HK-2 (cell line): Measurements from ENCODE around the gene ZNF236.
"Not testable (repeated sequence)": the region's sequence is repeated elsewhere in the genome, so short reads cannot be mapped to it uniquely, and the experiment has no call there.

ENCODE experiments used
- DNase-seq: peaks from one replicate; pipeline ENCODE4 v3.0.0-alpha.2; 2018; ENCODE audit not compliant: unreplicated experiment

The ZNF236 gene

DNA sequence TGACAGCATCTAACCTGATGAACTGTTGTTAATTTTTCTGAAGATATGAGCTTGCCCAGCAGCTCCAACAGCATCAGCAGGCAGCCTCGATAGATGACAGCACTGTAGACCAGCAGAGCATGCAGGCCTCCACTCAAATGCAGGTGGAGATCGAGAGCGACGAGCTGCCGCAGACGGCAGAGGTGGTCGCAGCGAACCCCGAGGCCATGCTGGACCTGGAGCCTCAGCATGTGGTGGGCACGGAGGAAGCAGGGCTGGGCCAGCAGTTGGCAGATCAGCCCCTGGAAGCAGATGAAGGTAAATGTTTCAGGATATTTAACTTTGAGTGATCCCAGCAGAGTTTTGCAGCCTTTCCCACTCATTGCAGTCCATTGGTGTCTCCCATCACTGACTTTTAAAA is 85.9 kb downstream of the ZNF236 start:
- no peak for DNase-seq

DNA sequence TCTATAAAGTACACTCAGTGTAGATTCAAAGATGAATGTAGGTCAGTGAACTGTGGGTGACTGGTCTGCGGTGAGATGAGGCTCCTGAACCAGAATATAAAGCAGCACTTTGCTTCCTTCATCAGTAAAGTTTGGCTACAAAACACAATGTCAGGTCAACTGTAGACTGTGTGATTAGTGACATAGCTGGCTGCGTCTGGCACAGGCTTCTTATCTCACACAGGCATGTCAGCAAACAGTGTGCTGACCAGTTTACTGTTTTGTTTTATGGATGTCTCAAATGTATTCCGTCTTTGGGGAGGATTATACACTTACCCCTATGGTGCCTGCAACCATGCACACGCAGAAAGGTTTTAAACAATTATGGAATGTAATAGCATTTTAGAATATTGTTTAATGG is 87.1 kb downstream of the ZNF236 start:
- no peak for DNase-seq

DNA sequence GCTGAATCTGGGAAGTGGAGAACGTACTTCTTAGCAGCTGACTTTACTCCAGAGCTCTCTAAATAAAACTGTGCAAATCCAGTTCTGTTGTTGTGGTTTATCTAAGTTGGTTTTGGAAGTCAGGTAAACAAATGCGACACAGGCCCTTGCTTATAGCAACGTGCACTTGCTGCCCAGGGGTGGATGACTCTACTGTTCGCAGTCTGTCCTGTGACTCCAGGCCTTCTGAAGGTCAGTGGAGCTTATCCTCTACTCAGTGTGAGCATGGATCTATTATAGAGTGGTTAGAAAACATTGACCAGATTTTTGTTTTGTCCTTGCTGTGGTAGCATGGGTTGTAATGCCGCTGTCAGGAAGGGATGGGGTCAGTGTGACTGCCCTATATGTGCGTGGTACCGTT is 89.1 kb downstream of the ZNF236 start:
- no peak for DNase-seq

DNA sequence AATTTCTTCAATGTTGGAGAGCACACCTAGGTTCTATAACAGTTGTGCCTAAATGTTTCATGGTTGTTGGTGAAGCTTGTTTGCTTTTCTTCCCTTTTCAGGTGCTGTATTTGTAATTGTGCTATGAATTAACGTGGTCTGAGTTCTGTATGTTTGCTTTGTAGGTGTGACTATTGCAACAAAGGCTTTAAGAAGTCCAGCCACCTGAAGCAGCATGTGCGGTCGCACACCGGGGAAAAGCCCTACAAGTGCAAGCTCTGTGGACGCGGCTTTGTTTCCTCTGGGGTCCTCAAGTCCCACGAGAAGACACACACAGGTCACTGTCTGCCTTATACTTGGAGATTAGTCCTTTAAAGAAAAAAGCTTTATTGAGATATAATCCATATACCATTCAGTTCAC is 91.2 kb downstream of the ZNF236 start:
- DNase-seq = no peak

DNA sequence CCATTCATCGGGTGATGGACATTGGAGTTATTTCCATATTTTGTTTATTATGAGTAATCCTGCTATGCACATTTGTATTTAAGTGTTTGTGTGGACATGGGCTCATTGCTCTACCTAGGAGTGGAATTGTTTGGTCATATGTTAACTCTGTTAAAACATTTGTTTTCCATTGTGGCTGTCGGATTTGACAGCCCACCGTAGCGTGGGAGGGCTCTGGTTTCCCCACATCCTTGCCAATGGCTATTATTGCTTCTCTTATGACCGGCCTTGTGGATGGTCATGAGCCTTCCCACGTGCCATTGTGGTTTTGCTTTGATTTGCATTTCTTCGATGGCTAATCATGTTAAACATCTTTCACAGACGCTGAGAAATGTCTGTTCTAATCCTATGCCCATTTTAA is 92.0 kb downstream of the ZNF236 start:
- DNase-seq = no peak

DNA sequence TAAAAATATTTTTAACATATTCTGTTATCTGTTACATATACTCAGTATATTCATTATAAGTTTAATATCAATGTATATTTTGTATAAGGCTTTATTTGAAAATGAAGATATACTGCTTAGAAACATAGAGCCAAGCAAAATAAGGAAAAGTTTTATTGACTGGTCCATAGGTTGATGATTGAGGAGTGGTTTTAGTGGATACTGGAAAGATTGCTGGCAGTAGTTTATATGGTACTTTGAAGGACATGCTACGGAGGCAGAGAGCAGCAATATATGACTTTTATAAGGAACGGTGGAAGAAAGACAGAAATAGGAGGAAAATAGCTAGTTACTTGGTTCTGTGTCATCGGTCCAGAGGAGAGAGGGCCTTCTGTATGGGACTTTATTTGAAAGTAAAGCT is 92.4 kb downstream of the ZNF236 start:
- DNase-seq = no peak

DNA sequence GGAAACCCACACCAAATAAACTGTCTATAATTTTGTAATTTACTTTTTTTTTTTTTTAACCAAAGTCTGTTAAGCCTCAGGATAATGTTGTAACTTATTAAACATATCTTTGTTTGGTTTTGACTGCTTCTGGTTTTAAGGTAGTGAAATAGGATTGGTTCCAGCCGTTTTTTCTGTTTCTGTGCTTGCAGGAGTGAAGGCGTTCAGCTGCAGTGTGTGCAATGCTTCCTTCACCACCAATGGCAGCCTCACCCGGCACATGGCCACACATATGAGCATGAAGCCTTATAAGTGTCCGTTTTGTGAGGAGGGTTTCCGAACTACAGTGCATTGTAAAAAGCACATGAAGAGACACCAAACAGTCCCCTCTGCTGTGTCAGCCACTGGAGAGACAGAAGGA is 93.1 kb downstream of the ZNF236 start:
- DNase-seq = no peak

DNA sequence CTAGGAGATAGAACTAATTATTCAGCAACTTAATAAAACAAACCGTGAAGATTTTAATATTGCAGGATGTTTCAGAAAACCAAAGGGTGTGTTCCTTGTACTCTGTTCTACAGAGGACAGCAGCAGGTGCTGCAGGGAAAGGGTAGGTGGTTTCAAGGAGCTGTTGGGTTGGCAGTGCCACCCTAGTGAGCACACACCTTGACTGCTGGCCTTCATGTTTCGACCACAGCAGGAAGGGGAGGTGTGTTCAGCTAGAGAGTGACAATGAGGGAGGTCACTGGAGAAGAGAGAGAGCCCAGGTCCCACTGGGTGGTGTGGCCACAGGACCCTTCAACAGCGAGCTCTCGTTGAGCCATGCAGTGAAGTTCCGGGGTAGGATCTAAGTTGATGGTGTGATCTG is 98.6 kb downstream of the ZNF236 start:
- DNase-seq = no peak

DNA sequence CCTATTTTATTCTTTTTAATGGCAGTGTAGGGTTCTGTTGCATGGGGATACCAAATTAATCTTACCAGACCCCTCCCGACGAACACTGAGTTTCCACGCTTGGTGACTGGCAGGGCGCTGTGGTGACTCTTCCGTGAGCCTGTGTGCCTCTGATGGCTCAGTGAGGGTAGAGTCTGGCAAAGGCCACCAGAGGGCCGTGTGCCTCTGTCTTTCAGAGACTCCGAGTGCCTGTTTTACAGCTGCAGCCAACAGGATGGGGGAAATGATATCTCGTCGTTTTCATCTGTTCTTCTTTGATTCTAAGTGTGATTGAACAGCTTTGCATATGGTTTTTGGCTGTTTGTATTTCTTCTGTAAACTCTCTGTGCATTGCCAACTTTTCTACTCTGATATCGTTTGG is 99.8 kb downstream of the ZNF236 start:
- peak; percentile 14 for DNase-seq

DNA sequence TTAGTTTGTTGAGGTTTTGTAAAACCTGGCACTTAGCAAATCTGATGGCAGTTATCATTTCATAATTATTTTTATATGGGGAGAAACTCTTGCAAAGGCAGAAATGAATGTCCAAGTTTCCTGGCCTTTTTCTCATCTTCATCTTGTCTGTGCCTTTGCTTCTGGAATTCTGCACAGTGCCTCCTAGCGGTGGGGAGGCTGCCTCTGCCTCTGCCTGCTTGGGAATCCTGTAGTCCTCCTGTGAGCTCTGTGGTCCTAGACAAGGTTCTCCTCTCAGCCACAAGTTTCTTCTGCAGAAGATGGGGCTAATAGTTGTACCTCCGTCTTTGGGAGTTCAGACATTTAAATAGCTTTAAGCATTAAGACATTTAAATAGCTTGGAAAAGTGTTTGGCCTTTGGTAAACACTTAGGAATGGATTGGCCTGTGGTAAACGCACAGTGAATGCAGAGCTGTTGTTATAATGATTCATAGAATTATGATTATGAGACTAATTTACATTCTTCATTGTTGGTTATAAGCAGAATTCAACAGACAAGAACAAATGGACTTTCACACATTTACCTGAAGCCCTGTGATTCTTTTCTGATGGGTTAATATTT is 101.2 kb downstream of the ZNF236 start:
- no peak for DNase-seq

DNA sequence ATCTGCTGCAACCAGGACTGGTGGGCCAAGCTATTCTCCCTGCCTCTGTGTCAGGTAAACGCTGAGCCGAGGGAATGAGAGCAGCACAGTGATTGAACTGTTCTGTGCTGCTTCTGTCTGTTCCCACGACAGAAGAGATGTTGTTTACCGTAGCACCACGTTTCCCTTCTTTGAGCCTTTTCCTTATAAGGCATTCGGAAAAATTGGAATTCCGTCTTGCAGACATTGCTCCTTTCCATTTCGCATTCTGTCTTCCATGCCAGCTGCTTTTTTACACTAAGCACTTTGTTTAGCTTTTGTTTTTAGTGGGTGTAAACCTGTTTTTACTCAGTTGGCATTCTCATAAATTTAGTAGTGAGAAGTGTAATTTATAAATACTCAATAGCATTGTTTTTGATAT is 103.1 kb downstream of the ZNF236 start:
- DNase-seq = no peak

DNA sequence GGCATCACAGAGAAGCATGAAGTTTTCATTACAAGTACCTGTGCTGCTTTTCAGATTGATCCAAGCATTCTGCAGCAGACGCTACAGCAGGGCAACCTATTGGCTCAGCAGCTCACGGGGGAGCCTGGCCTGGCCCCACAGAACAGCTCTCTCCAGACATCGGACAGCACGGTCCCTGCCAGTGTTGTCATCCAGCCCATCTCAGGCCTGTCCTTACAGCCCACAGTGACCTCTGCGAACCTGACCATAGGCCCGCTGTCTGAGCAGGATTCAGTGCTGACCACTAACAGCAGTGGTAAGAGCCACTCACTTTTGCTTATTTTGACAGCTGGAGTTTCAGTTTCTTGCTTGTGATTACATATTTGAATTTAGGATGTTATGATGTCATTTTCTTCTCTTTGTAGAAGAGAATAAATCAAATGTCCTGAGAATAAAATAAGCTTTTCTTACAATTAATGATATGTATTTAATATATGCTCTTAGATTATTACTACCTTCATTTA is 104.9 kb downstream of the ZNF236 start:
- DNase-seq = no peak

DNA sequence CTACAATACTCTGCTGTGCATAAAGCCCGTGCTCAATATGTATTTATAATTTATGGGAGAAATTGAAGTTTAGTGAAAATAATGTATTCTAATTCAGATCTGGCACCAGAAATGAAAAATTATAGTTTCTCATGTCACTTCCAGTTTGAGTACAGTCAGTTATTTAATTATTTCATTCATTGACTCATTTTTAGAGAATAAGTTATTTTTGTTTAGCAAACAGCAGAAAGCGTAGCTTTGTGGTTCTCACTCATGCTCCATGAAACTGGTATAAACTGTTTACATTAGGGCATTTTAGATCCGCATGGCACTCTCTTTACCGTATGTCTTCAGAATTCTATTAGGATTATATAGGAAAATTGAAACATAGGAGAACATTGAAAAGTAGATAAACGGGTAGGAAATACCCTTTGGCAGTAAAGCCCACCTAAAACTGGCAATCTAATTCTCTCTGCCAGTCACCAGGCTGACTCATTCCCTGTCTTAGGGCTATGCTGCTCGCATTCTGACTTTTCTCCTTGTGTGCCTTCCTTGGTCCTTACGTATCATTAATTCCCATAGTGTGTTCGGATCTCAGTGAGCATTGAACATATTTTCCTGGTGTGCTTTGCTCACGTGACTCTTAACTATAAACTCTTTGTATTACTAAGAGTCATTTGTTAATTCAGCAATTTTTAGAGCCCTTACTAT is 106.0 kb downstream of the ZNF236 start:
- DNase-seq = no peak

DNA sequence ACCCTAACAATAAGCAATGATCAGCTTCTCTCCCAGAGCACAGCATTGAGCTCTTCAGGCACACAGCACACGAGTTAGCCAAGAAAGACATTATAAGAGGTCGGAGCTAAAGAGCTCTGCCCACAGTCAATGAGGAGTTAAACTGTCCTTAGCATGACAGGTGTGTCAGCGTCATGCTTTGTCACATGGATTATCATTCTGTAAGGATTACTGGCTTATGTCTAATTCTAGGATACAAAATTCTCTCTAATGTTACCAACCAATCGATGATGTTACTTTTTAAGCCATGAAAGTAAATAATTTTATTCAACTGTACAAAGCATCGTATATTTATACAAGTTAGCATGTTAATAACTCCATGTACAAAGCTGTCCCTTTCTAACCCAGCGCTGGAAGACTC is 108.8 kb downstream of the ZNF236 start:
- DNase-seq = no peak

DNA sequence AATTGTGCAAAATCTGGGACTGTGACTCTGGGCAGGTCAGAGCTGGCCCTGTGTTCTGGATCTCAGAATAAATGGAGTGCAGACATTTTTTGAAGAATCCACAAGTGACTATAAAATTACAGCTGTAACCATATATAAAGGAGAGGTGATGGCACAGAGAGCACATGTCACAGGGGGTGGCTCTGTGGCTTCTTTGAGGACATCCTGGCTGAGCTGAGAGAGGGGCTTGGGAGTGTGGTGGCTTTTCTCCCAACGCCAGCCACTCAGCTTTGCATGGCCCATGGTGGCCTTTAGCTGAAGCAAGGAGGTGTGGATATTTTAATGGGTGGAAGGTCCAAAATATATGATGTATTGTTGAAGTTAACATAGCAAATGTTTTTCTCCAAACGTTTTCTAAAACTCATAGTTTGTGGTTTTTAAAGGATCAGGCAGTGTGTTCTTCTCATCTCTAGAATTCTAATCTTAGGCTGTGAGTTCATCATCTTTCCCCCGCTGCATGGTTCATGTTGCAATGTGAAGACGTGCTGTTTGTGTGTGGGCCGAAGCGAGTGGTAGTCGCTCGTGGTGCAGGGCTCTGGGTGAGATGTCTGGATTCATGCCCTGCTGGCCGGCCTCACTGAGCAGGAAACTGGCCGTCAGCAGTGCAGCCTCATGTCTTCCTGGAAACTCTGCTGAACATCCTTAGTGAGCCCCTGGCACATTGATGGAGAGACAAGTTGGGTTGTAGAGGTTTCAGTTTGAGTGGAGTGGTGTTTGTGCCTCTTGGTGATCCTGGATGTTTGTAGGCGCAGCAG is 109.9 kb downstream of the ZNF236 start:
- no peak for DNase-seq

DNA sequence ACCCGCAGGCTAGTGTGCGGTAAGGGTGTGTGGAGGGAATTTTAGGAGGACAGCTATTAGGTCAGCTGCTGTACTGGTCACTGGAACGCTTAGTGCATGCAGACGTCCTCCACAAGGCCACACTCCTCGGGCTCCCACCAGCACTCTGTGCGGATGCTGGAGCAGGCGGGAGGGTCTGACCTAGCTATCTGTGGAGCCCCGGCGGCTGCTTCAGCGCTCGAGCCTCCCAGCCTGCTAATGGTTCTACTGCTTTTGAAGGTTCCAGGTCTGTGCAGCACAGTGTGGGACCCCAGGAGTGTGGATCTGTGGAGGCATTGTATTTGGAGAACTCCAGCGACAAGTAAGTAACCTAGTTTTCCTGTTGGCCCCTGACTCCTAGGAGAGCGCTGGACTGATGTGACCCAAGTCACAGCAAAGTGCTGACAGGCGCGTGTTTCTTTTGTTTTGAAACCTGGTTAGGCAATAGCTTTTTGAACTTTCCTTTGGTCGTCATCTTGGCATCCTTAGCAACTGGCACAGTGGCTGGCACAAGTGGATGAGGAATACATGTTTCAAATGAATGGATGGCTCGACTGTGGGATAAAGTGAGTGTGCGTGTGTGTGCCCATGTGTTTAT is 113.5 kb downstream of the ZNF236 start:
- no peak for DNase-seq

DNA sequence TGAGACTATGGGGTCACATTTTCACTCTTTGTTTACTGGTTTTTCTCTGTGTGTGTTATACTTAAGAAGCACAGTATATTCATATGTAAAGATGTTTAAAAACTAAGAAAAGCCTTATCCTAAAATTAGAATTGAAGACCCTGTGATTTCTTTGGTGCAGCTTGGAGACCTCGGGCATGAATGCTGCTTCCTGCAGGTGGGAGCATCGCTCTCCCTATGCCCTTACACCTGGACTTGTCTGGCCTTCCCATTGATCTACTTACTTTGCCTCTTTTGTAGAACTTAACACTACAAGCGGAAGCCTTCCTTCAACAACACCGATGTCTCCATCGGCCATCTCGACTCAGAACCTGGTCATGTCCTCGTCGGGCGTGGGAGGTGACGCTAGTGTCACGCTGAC is 114.5 kb downstream of the ZNF236 start:
- no peak for DNase-seq

DNA sequence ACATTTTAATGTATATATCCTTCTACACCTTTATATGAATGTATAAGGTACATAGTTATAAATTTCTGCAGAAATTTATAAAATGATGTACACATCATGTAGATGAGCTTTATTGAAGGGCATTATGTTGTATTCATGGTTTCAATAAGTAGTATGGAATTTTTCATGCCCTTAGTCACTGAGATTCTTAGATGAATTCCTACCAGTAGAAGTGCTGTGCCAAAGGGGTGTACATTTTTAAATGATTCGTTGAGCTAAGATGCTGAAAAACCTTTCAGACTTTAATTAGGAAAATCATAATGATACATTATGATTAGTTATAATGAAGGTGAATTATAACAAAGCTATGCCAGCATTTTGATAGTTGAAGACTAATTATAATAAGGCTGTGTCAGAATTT is 115.2 kb downstream of the ZNF236 start:
- no peak for DNase-seq

DNA sequence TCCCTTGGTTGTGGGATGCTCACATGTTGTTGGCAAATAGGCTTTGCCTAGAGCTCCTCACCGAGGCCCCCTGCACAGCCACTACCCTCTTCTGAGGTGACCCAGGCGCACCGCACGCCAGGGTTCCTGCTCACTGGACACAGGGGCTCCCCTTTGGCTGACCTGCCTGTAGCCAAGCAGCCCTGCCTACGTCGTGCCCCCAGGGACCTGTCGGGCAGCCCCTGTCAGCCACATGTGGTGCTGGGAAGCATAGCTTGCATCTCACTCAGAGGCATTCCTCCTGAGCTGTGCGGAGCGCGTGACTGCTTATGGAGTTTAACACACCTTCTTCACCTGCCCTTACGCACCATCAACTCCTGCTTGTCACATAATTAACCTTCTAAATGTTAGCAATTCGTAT is 116.3 kb downstream of the ZNF236 start:
- DNase-seq = no peak

DNA sequence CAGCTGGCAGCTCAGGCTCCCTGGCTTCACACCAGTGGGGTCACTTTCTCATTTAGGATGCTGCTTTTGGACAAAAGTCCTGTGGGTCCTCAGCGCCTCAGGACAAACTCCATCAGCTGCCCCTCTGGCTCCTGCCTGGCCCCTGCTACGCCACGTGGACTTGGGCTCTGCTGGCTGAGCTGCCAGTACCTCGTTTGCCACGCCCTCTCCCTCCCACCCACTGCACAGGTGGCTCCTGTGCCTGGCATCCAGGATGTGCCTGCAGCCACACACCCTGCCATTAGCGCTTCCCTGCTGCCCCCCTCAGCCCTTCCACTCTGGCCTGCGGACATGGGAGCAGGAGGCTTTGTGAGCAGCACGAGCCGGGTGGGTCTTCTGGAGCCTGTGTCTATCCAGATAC is 118.9 kb downstream of the ZNF236 start:
- no peak for DNase-seq

DNA sequence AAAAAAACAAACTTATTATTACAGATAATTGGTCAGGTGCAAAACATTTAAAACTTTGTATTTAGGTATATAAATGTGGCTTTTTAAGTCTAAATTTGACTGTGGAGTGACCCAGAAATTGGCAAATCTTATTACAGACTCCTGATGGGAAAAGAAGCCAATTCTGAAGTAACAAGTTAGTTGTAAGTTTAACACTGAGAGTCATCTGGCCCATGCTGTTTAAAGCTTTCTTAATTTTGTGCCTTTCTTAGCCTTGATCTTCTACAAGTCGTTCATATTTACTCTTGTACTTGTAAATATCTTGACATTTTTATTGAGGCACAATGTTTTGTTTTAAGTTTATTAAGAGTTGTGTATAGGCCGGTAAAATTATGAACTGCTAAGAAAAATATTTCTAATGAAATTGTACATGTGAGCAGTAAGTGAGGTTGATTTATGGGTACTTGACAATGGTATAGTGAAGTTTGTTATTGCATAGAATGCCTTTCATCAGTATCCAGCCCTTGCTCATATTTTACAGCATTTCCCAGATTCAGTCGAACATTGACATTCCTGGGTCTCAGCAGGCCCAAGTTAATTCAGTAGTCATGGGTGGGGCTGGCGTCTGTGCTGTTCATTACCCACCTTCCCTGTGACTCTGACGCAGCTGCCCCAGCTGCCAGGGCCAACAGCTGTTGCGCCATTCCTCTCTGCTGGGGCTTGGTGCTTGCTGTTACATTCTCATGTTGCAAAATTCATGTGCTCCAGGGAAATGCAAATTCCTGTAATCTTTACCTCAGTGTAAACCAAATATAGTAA is 121.4 kb downstream of the ZNF236 start:
- DNase-seq = no peak

DNA sequence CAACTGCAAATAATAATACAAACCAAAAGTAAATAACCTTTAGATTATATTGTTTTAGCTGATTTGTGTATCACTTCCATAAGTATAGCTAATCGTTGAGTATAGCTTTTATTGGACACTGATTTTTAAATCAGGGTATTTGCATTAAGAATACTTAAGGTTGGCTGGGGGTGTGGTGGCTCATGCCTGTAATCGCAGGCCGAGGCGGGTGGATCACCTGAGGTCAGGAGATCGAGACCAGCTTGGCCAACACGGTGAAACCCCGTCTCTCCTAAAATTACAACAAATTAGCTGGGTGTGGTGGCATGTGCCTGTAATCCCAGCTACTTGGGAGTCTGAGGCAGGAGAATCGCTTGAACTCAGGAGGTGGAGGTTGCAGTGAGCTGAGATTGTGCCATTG is 122.0 kb downstream of the ZNF236 start:
- DNase-seq = not testable (repeated sequence)
